Skeletal muscle satellite cell (primary cell): ENCODE data around the gene NAGLU.
A peak's percentile ranks its signal among the peaks of the same experiment; 100 is the strongest.
"Not testable (repeated sequence)": the region's sequence is repeated elsewhere in the genome, so short reads cannot be mapped to it uniquely, and the experiment has no call there.

Source experiments
- H3K27me3 ChIP-seq: 2 replicates; pipeline ENCODE4 v1.7.0; 2013; ENCODE audit warnings: low read length; ENCODE audit not compliant: control insufficient read depth, insufficient read depth
- H3K36me3 ChIP-seq: 2 replicates; pipeline ENCODE4 v1.7.0; 2013; ENCODE audit warnings: mild to moderate bottlenecking, control low read depth, low read length; ENCODE audit not compliant: insufficient read depth
- H3K4me1 ChIP-seq: 2 replicates; pipeline ENCODE4 v1.7.0; 2013; ENCODE audit warnings: low read length; ENCODE audit not compliant: control insufficient read depth, insufficient read depth
- H3K4me2 ChIP-seq: 2 replicates; pipeline ENCODE4 v1.7.0; 2013; ENCODE audit warnings: mild to moderate bottlenecking, low read length
- H3K4me3 ChIP-seq: 2 replicates; pipeline ENCODE4 v1.7.0; 2013; ENCODE audit warnings: low read length
- H3K9ac ChIP-seq: 2 replicates; pipeline ENCODE4 v1.7.0; 2013; ENCODE audit warnings: mild to moderate bottlenecking, low read depth, low read length, moderate library complexity
- H3K9me3 ChIP-seq: replicated peaks from 2 replicates; pipeline ENCODE4 v1.7.0; 2013; ENCODE audit warnings: mild to moderate bottlenecking, control low read depth, low read length

Gene NAGLU

GRCh38 chr17:42536372-42537155, 523 bp downstream of the NAGLU start:
- peak overlapping the region; percentile 86 for H3K4me2 ChIP-seq
- H3K9ac ChIP-seq: peak overlapping the region; percentile 86
- H3K9me3 ChIP-seq: no peaks in the 10 kb centered on the region
- peak overlapping the region; percentile 73 for H3K4me3 ChIP-seq
- H3K4me1 ChIP-seq: peaks cover 24% of the 10 kb centered on the region
- no peaks in the 10 kb centered on the region for H3K27me3 ChIP-seq
- peaks cover 26% of the 10 kb centered on the region for H3K36me3 ChIP-seq

- peak overlapping the region; percentile 86 for H3K4me2 ChIP-seq
- peaks cover 21% of the 10 kb centered on the region for H3K4me1 ChIP-seq
- peak overlapping the region; percentile 86 for H3K9ac ChIP-seq
- H3K36me3 ChIP-seq: peaks cover 28% of the 10 kb centered on the region
- no peaks in the 10 kb centered on the region for H3K27me3 ChIP-seq
- no peaks in the 10 kb centered on the region for H3K9me3 ChIP-seq
- H3K4me3 ChIP-seq: peak overlapping the region; percentile 73
Observed at GRCh38 chr17:42537156-42537805, 1.2 kb downstream of the NAGLU start.

- H3K4me1 ChIP-seq: peaks cover 21% of the 10 kb centered on the region
- no peaks in the 10 kb centered on the region for H3K27me3 ChIP-seq
Observed at GRCh38 chr17:42537826-42538451, 1.9 kb downstream of the NAGLU start.

GRCh38 chr17:42538482-42538881, 2.4 kb downstream of the NAGLU start:
- H3K4me1 ChIP-seq: peaks cover 21% of the 10 kb centered on the region
- H3K4me2 ChIP-seq: no peak overlapping the region
- H3K27me3 ChIP-seq: no peaks in the 10 kb centered on the region
- peaks cover 39% of the 10 kb centered on the region for H3K36me3 ChIP-seq
- H3K9me3 ChIP-seq: no peaks in the 10 kb centered on the region
- no peak overlapping the region for H3K9ac ChIP-seq
- H3K4me3 ChIP-seq: no peak overlapping the region

More at GRCh38 chr17:42537826-42538451, 1.9 kb downstream of the NAGLU start:
- H3K4me3 ChIP-seq: no peak overlapping the region
- H3K36me3 ChIP-seq: peaks cover 33% of the 10 kb centered on the region
- no peak overlapping the region for H3K9ac ChIP-seq
- H3K4me2 ChIP-seq: peak overlapping the region; percentile 86
- no peaks in the 10 kb centered on the region for H3K9me3 ChIP-seq

- not testable (repeated sequence) for H3K27me3 ChIP-seq, H3K4me2 ChIP-seq, H3K9me3 ChIP-seq, H3K4me3 ChIP-seq, H3K9ac ChIP-seq
- Histone ChIP-seq H3K4me1 (peaks cover 18% of the 10 kb centered on the region), H3K36me3 (peaks cover 40% of the 10 kb centered on the region)
Observed at GRCh38 chr17:42540558-42540957, 4.5 kb downstream of the NAGLU start.

- Histone ChIP-seq H3K36me3 (peaks cover 40% of the 10 kb centered on the region), H3K4me1 (peaks cover 14% of the 10 kb centered on the region), H3K4me3 (no peak overlapping the region), H3K9me3 (no peaks in the 10 kb centered on the region), H3K27me3 (no peaks in the 10 kb centered on the region), H3K9ac (no peak overlapping the region), H3K4me2 (no peak overlapping the region)
Observed at GRCh38 chr17:42541041-42541833, 5.2 kb downstream of the NAGLU start.

- no peaks in the 10 kb centered on the region for H3K27me3 ChIP-seq
- no peaks in the 10 kb centered on the region for H3K9me3 ChIP-seq
- peaks cover 32% of the 10 kb centered on the region for H3K36me3 ChIP-seq
- no peak overlapping the region for H3K4me3 ChIP-seq
- H3K9ac ChIP-seq: no peak overlapping the region
- H3K4me1 ChIP-seq: no peaks in the 10 kb centered on the region
- no peak overlapping the region for H3K4me2 ChIP-seq
Observed at GRCh38 chr17:42543190-42544079, 7.4 kb downstream of the NAGLU start.

- Histone ChIP-seq H3K4me2 (no peak overlapping the region), H3K9ac (no peak overlapping the region), H3K9me3 (no peaks in the 10 kb centered on the region), H3K4me1 (no peaks in the 10 kb centered on the region), H3K27me3 (no peaks in the 10 kb centered on the region), H3K36me3 (peaks cover 22% of the 10 kb centered on the region), H3K4me3 (no peak overlapping the region)
Observed at GRCh38 chr17:42544874-42545283, 8.8 kb downstream of the NAGLU start.

- H3K9ac ChIP-seq, H3K9me3 ChIP-seq, H3K4me2 ChIP-seq, H3K27me3 ChIP-seq, H3K4me1 ChIP-seq, H3K4me3 ChIP-seq: not testable (repeated sequence)
- H3K36me3 ChIP-seq: peaks cover 20% of the 10 kb centered on the region
Observed at GRCh38 chr17:42545755-42546505, 9.9 kb downstream of the NAGLU start.

- Histone ChIP-seq H3K36me3 (peaks cover 12% of the 10 kb centered on the region), H3K9ac (no peak overlapping the region), H3K4me3 (no peak overlapping the region), H3K4me2 (no peak overlapping the region), H3K9me3 (no peaks in the 10 kb centered on the region), H3K27me3 (no peaks in the 10 kb centered on the region), H3K4me1 (no peaks in the 10 kb centered on the region)
Observed at GRCh38 chr17:42547001-42547461, 11.0 kb downstream of the NAGLU start.
